HG02973 (cell line): ENCODE results near the gene SLC4A3.

Experiments
- ATAC-seq: cut with Tn5 transposase; IDR thresholded peaks from one replicate; pipeline ENCODE4 v1.9.1; 2021; ENCODE audit warnings: moderate library complexity; ENCODE audit not compliant: unreplicated experiment

Gene SLC4A3

DNA sequence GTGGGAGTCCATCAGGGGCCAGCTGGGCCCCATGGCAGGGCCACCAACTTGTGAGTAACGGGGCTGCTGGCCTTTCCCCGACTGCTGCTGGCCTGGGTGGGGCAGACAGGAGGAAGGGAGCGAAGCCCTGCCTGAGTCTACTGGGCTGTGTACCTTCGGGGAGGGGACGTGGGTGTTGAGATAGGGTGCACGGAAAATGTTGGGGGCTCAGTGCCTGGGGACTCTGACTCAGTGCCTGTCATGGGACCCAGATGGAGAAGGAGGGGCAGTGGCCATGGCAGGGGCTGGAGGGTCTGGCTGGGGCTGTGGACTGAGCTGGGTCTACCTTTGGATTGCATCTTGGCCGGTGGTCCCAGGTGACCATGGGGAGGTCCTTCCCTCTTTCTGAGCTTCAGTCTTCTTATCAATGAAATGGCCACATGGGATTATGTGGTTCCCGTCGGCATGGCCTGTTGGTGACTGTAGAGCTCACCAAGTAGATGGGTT, 4.0 kb downstream of the SLC4A3 start:
- ATAC-seq = no peak

DNA sequence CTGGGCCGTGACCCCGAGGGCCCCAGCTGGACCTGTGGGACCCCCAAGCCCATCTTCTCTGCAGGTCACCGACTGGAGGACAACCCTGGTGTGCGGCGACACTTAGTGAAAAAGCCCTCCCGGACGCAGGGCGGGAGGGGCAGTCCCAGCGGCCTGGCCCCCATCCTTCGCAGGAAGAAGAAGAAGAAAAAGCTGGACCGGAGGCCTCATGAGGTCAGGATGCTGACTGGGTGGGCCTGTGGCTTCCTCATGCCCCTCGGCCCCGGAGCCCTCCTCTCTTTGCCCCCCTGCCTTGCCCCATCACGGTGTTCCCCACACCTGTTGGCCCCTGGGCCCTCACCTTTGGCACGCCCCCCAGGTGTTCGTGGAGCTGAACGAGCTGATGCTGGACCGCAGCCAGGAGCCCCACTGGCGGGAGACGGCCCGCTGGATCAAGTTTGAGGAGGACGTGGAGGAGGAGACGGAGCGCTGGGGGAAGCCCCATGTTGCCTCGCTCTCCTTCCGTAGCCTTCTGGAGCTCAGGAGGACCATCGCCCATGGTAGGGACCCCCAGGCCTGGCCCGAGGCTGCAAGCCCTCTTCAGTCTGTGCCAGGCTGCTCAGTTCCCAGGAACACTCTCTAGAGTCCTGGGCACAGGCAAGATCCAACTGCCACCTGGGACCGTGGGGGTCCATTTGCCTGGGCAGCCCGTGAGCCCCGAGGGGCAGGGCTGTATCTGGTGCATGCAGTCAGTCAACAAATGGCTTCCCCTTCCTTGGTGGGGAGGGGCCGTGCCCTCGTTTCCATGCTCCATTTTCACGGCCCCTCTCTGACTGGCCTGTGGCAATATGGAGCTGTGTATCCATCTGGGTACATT, 4.7 kb downstream of the SLC4A3 start:
- ATAC-seq = no peak

- ATAC-seq = no peak
Observed at GRCh38 chr2:219632760-219633105, 5.3 kb downstream of the SLC4A3 start.

GRCh38 chr2:219633276-219634065, 6.0 kb downstream of the SLC4A3 start:
- ATAC-seq = no peak

GRCh38 chr2:219634171-219634940, 6.9 kb downstream of the SLC4A3 start:
- ATAC-seq = no peak

DNA sequence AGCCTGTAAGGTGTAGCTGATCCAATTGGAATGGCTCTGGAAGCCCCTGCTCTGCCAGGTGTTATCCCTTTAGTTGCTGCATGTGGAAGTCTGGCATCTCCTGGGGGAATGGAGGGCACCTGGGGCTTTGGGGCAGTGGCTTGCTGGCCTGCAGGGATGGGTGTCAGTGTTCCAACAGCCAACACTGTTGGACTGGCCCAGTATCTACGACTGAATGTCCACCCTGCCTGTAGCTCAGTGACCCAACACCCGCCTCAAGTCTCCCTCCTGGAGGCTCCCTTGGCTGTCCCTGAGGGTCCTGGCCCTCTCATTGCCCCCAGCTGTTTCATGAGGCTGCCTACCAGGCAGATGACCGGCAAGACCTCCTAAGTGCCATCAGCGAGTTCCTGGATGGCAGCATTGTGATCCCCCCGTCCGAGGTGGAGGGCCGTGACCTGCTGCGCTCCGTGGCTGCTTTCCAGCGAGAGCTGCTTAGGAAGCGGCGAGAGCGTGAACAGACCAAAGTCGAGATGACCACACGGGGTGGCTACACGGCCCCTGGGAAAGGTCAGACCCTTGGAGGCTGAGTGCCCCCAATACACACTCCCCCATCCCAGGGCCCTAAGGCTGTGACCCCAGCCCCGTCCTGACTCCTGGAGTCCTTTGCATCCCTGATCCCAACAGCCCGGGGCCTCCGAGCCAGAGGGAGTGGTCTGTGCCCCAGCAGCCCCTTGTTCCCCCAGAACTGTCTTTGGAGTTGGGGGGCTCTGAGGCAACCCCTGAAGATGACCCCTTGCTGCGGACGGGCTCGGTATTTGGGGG, 7.7 kb downstream of the SLC4A3 start:
- ATAC-seq = no peak

DNA sequence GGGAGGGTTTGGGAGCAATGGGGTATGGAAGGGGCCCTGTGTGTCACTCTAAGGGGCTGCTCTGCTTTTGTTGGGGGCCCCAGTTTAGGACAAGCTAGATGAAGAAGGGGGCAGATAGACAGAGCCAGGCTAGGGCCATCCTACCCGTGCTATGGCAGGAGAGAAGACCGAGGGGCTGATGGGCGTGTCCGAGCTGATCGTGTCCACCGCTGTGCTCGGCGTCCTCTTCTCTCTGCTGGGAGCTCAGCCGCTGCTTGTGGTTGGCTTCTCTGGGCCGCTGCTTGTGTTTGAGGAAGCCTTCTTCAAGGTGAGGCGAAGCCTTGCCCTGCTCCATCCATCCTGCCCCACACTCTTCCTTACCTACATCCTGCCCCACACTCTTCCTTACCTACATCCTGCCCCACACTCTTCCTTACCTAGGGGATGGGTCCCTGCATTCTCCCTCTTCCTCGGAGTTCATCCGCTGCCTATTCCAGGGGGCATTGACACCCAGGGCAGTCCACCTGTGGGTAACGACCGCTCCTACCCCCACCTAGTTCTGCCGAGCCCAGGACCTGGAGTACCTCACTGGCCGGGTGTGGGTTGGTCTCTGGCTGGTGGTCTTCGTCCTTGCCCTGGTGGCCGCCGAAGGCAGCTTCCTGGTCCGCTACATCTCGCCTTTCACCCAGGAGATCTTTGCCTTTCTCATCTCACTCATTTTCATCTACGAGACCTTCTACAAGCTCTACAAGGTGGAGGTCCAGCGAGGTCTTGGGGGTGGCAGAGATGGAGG, 8.9 kb downstream of the SLC4A3 start:
- ATAC-seq = no peak

DNA sequence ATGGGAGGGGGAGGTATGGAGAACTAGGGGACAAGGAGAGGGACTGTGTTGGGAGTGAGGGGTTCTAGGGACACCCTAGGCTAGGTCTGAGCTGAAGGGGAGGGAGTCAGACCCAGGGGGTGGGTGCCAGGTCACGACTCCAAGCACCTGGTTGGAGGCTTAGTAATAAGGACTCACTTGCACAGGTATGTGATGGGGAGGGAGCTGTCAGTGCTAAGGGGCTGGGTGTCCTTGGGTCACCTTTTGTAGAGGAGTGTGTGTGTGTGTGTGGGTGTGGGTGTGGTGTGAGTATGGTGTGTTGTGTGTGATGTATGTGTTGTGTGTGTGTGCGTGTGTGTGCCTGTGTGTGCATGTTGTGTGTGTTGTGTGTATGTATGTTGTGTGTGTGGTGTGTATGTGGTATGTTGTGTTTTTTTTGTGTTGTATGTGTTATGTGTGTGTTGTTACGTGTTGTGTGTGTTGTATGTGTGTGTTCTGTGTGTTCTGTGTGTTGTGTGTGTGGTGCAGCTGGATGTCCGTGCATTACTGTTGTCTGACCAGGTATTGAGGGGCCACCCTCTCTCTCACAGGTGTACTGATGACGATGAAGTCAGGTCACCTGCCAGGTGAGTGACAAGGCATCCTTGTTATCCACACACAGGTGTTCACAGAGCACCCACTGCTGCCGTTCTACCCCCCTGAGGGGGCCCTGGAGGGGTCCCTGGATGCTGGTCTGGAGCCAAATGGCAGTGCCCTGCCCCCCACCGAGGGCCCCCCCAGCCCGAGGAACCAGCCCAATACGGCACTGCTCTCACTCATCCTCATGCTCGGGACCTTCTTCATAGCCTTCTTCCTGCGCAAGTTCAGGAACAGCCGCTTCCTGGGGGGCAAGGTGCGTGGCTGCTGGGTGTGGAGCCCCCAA, 9.8 kb downstream of the SLC4A3 start:
- no peak for ATAC-seq

DNA sequence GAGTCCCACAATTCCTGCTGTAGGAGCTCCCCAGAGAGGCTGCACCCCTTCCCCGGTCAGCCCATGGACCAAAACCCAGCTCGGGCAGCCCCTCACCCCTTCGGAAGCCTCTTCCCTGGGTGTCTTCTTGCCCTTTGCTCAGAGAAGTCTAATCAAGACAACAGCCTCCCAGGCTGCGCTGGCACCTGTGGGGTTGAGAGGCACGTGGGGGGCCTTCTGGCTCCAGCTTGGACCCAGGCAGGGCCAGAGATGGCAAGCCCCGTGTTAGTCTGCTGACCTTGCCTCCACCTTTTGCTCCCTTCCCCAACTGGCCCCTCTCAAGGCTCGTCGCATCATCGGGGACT, 10.4 kb downstream of the SLC4A3 start:
- ATAC-seq = no peak

- no peak for ATAC-seq
Observed at GRCh38 chr2:219638217-219638947, 11.0 kb downstream of the SLC4A3 start.

GRCh38 chr2:219638948-219639755, 11.7 kb downstream of the SLC4A3 start:
- no peak for ATAC-seq

DNA sequence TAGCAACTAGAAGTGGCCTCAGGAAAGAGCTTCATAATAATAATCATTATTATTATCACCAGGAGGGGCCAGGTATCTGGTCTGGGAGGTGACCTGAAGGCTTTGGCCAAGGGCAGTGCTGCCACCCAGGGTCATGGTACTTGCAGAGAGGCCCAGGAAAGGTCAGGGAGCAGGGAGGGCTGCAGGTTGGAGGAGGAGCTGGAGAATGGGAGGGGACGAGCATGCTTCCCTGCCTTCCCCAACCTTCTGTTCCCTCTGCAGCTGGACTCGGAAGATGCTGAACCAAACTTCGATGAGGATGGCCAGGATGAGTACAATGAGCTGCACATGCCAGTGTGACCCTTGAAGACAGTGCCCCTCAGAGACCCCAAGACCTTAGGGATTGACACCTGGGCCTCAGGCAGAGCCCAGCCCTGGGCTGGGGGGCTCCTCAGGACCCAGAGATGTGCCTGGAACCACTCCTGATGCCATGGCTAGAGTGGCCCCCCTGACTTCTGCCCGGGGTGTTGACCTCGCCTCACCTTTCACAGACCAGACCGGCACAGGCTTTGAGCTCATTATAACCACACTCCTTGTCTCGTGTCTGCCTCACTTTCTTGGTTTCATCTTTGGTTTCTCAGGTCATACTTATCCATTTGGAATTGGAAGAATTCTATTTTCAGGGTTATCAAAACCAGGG, 14.1 kb downstream of the SLC4A3 start:
- no peak for ATAC-seq

- no peak for ATAC-seq
Observed at GRCh38 chr2:219642069-219642454, 14.6 kb downstream of the SLC4A3 start.

GRCh38 chr2:219642465-219643083, 15.1 kb downstream of the SLC4A3 start:
- peak; percentile 99 for ATAC-seq

DNA sequence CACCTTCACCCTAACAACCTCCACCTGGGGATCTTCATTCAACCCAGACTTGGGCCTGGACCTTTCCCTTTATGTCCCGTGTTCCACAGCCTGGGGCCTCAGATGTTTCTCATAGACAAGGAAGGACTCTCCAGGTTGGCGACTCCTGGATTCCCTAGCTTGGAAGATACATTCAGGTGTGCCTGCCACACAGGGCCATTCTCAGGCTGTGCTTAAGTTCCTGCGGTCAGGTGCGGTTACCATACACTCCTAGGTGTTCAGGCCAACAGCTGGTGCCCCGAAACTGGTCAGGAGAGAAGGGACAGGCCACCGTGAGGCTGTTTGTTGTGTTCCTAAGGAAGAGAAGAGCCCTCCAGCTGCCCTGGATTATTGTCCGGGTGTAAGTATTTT, 15.6 kb downstream of the SLC4A3 start:
- ATAC-seq = no peak

DNA sequence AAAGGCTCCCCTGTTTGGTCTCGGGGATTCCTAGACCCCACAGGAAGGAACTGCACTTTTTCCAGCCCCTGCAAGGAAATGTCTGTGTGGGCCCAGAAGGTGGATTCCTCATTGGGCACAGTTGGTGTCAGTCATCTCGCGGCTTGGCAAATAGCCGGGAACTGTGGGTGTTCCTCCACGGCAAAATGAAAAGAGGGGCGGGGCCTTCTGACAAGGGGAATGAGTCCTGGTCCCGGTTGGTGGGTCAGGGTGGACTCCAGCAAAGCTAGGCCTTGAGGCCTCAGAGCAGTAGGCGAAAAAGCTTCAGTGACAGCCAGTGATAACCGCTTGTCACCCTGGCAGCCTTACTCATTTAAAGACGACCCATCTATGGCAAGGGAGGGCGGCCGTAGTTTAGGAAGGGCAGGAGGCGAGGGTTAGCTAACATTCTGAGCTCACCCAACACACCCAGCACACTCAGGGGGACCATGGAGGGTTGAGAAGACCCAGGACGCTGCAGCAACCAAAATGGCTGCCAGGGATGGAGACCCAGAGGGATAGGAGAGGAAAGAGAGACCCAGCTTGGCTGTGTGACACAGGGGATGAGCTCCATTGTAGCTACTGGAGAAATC, 16.5 kb downstream of the SLC4A3 start:
- no peak for ATAC-seq
